ENCODE measurements around the gene PODNL1. TPM values are rescaled to one million over a fixed set of nuclear protein-coding genes. Genes with fewer than 3 reads are reported as not detected.

PODNL1 gene
- polyA plus RNA-seq, 3 donors from 2014 or later, result not detected

GRCh38 chr19:13882419-13882795, 55.8 kb downstream of the PODNL1 start:
- H3K4me1 Mint-ChIP-seq, result peaks cover 59 to 66% of the 10 kb centered on the region in 2 donors
- H3K9me3 Mint-ChIP-seq, result no peaks in the 10 kb centered on the region
- DNase-seq, result no peak

GRCh38 chr19:13881692-13882418, 56.4 kb downstream of the PODNL1 start:
- peaks cover 53 to 61% of the 10 kb centered on the region in 2 donors for H3K4me1 Mint-ChIP-seq
- peak overlapping the region; percentile 83 to 94 (median 88) for H3K27ac Mint-ChIP-seq
- peak overlapping the region; percentile 73 to 85 (median 75) for H3K4me3 Mint-ChIP-seq
- H3K36me3 Mint-ChIP-seq, result no peaks in the 10 kb centered on the region
- no peaks in the 10 kb centered on the region for H3K9me3 Mint-ChIP-seq
- DNase-seq, result peak; percentile 54 to 63 (median 61)
- H3K27me3 Mint-ChIP-seq (ENCODE audit: low read depth in 3 of 3), result peaks cover 2 to 10% (median 7%) of the 10 kb centered on the region in 3 donors

More at GRCh38 chr19:13882419-13882795, 55.8 kb downstream of the PODNL1 start:
- Mint-ChIP-seq H3K36me3 (no peaks in the 10 kb centered on the region), H3K4me3 (peak overlapping the region; percentile 73 to 85 (median 75)), H3K27ac (peak overlapping the region; percentile 83 to 94 (median 88)), H3K27me3 (ENCODE audit: low read depth in 3 of 3) (peaks cover 3 to 15% (median 12%) of the 10 kb centered on the region in 3 donors)

GRCh38 chr19:13881251-13881691, 56.9 kb downstream of the PODNL1 start:
- peak in 1 of 3 donors; percentile 17 for DNase-seq
- Mint-ChIP-seq H3K9me3 (no peaks in the 10 kb centered on the region), H3K36me3 (no peaks in the 10 kb centered on the region), H3K27ac (peak overlapping the region; percentile 83 to 90 (median 85)), H3K4me1 (peaks cover 47 to 55% of the 10 kb centered on the region in 2 donors), H3K4me3 (peak overlapping the region; percentile 70 to 85 (median 75)), H3K27me3 (ENCODE audit: low read depth in 3 of 3) (peaks cover 2 to 5% (median 4%) of the 10 kb centered on the region in 3 donors)

Other genes with a start within 250 kb of the PODNL1 start
- 10 to 100 TPM in 1 of 3 donors, 1 to 10 TPM in 1, not detected in 1; 6.5 to 16.9 TPM for gene MRI1, start 173.9 kb downstream of the PODNL1 start, polyA plus RNA-seq
- 100 to 1,000 TPM; 178 to 259 (median 185) TPM for gene C19orf53, start 164.0 kb downstream of the PODNL1 start, polyA plus RNA-seq
- gene ZSWIM4, start 143.0 kb downstream of the PODNL1 start, polyA plus RNA-seq, result 1 to 10 TPM in 1 of 3 donors, under 1 TPM in 1, not detected in 1; 0.62 to 1.2 TPM
- not detected for gene NANOS3, start 61.3 kb downstream of the PODNL1 start, polyA plus RNA-seq
- gene BRME1, start 32.3 kb downstream of the PODNL1 start, polyA plus RNA-seq, result 10 to 100 TPM in 1 of 3 donors, 1 to 10 TPM in 2; 2.7 to 12.2 (median 6.9) TPM
- gene CC2D1A, start 32.2 kb downstream of the PODNL1 start, polyA plus RNA-seq, result 10 to 100 TPM in 1 of 3 donors, 1 to 10 TPM in 2; 1.5 to 19.2 (median 5.8) TPM
- gene DCAF15, start 14.1 kb upstream of the PODNL1 start, polyA plus RNA-seq, result 1 to 10 TPM; 2.4 to 9.4 (median 4.2) TPM
- 1 to 10 TPM in 1 of 3 donors, under 1 TPM in 2; 0.21 to 1.5 (median 0.66) TPM for gene RFX1, start 67.9 kb upstream of the PODNL1 start, polyA plus RNA-seq
- not detected for gene RLN3, start 89.7 kb upstream of the PODNL1 start, polyA plus RNA-seq
- gene IL27RA, start 93.3 kb upstream of the PODNL1 start, polyA plus RNA-seq, result 10 to 100 TPM; 58.6 to 86.4 (median 69.9) TPM
- not detected for gene PALM3, start 123.7 kb upstream of the PODNL1 start, polyA plus RNA-seq
- 1 to 10 TPM in 2 of 3 donors, under 1 TPM in 1; 0.62 to 2.9 (median 2.1) TPM for gene MISP3, start 134.4 kb upstream of the PODNL1 start, polyA plus RNA-seq
- not detected for gene C19orf67, start 147.4 kb upstream of the PODNL1 start, polyA plus RNA-seq
- gene SAMD1, start 152.3 kb upstream of the PODNL1 start, polyA plus RNA-seq, result 1 to 10 TPM in 2 of 3 donors, not detected in 1; 1.6 to 3.1 TPM
- 1 to 10 TPM in 2 of 3 donors, under 1 TPM in 1; 0.64 to 1.7 (median 1.4) TPM for gene PRKACA, start 179.3 kb upstream of the PODNL1 start, polyA plus RNA-seq
- gene ASF1B, start 198.2 kb upstream of the PODNL1 start, polyA plus RNA-seq, result 10 to 100 TPM in 1 of 3 donors, 1 to 10 TPM in 2; 7.0 to 11.8 (median 9.7) TPM